Activated CD8-positive, alpha-beta memory T cell treated with anti-CD3 and anti-CD28 coated beads, Interleukin-2, amount 10 ng/mL, durations not matched to agents 7 days and 5 days (primary cell): ENCODE results near the gene CLVS2. TPM values are rescaled to one million over a fixed set of nuclear protein-coding genes. Genes with fewer than 3 reads are reported as not detected.

Experiments
- ATAC-seq: fragments of 150-1000 bp; cut with Tn5 transposase; one replicate; pipeline ENCODE4 v1.10.0; 2021; ENCODE audit warnings: moderate library complexity
- CTCF ChIA-PET: fragments of 350-600 bp; sonication (Branson Sonifier 250); formaldehyde crosslinking; loops from one replicate; lab custom pipeline; 2021; ENCODE audit warnings: antibody characterized with exemption; lab: Charles Lee
- DNase-seq: peaks from one replicate; pipeline ENCODE4 v3.0.0-alpha.2; 2020
- H3K27ac Mint-ChIP-seq: one replicate; pipeline ENCODE4 v1.8.0; 2021; ENCODE audit warnings: mild to moderate bottlenecking, mixed read lengths
- H3K27me3 Mint-ChIP-seq: one replicate; pipeline ENCODE4 v1.8.0; 2021; ENCODE audit warnings: mixed read lengths
- H3K36me3 Mint-ChIP-seq: one replicate; pipeline ENCODE4 v1.8.0; 2021; ENCODE audit warnings: mild to moderate bottlenecking, mixed read lengths
- H3K4me1 Mint-ChIP-seq: one replicate; pipeline ENCODE4 v1.8.0; 2021; ENCODE audit warnings: mixed read lengths
- H3K4me3 Mint-ChIP-seq: one replicate; pipeline ENCODE4 v1.8.0; 2021; ENCODE audit warnings: mild to moderate bottlenecking, moderate library complexity, mixed read lengths
- H3K9me3 Mint-ChIP-seq: one replicate; pipeline ENCODE4 v1.8.0; 2022; ENCODE audit warnings: low read depth, mixed read lengths
- total RNA-seq, 2 experiments: library from RNA; stranded (reverse); gene quantifications; one replicate each; pipeline ENCODE4 v1.2.3, GENCODE V29; 2021

The CLVS2 gene
- total RNA-seq, 2 experiments from 2014 or later: not detected

DNA sequence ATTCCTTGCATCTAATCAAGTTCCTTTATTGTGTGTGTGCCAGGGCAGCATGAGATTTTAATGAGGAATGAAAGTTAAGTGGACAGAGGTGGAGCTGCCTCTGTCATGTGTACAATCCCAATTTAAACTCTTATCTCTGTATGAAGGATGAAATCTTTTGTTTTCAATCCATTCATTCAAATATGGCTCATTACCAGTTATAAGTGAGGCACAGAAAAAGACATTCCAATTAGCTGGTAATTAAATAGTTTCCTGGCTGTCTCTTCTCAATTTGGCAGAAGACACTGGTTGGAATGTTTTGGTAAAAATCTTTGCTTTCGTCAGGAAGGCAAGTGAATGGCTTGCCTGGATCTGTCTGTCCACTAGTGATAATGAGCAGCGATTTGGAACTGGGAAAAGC is 46.4 kb downstream of the CLVS2 start:
- H3K4me1 Mint-ChIP-seq: no peaks in the 10 kb centered on the region
- H3K27ac Mint-ChIP-seq: no peak overlapping the region
- H3K4me3 Mint-ChIP-seq: no peak overlapping the region
- CTCF ChIA-PET: no interaction called here
- DNase-seq: no peak
- no peak for ATAC-seq
- H3K9me3 Mint-ChIP-seq: no peaks in the 10 kb centered on the region
- no peaks in the 10 kb centered on the region for H3K27me3 Mint-ChIP-seq
- no peaks in the 10 kb centered on the region for H3K36me3 Mint-ChIP-seq

DNA sequence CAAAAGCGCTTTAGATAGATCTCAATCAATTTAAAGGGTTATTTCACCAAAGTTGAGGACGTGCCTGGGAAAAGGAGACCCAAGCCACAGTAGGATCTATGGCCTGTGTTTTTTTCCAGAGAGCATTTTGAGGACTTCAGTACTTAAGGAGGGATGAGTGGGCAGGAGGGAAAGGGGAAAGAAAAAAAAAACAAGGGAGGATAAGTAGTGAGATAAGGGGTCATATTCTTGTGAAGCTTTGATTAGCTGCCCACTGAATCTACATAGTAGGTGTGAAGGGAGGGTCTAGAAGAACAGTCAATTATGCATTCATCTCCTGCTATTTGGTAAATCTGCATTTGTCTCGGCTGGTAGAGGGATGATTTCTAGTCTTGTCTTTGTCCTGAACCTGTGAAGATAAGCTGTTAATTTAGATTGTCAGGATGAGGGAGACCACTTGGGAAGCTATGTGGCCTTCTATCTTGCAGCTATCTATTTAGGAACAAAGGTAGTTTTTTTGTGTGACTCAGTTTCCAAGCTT is 48.4 kb downstream of the CLVS2 start:
- no peak for ATAC-seq
- no peaks in the 10 kb centered on the region for H3K4me1 Mint-ChIP-seq
- H3K36me3 Mint-ChIP-seq: no peaks in the 10 kb centered on the region
- no peak overlapping the region for H3K27ac Mint-ChIP-seq
- no peaks in the 10 kb centered on the region for H3K9me3 Mint-ChIP-seq
- H3K27me3 Mint-ChIP-seq: no peaks in the 10 kb centered on the region
- no peak overlapping the region for H3K4me3 Mint-ChIP-seq
- DNase-seq: no peak
- CTCF ChIA-PET: no interaction called here

DNA sequence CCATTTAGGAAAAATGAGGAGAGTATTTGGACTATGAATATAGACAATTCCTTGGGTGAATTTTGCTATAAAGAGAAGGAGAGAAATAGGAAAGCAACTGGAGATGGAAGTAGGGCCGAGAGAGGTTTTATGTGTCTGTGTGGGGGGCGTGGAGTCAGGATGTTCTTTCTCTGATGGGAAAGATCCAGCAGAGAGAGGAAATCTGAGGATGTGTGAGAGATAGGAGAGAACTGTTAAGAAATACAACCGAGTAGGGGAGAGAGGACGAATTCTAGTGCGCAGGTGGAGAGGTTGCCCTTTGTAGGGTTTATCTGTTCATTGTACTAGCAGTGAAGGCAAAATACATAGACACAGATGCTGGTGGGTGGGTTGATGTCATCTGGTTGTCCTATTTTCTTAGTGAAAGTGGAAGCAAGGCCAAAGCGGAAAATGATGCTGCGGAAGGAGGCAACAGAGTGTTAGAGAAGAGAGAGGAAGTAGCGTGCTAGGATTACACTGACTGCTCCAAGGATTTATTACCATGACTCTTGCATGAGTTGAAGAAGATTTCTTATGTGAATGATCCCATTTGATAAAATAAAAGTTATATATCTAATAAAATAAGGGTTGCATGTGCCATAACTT is 57.7 kb downstream of the CLVS2 start:
- CTCF ChIA-PET: no interaction called here
- Mint-ChIP-seq H3K4me1 (no peaks in the 10 kb centered on the region), H3K27me3 (no peaks in the 10 kb centered on the region), H3K27ac (no peak overlapping the region), H3K9me3 (no peaks in the 10 kb centered on the region), H3K36me3 (no peaks in the 10 kb centered on the region), H3K4me3 (no peak overlapping the region)
- DNase-seq (no peak), ATAC-seq (no peak)

DNA sequence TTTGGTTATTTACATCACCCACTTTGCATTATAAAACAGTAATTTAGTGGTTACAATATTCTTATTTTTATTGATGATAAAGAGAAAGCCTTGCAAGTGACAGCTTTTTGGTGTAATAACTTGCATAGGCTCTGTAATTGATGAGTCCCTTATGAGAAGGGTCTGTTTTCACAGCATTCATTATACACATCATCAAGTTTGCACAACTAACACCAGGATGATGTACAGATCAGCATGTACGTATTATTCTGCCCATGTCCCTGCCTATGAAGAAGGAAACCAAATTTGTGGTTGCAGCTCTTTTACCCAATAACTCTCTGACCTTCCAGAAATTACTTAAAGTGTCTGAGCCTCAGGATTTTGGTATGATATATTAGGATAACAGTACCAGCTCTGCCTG is 59.2 kb downstream of the CLVS2 start:
- Mint-ChIP-seq H3K27me3 (no peaks in the 10 kb centered on the region), H3K4me1 (no peaks in the 10 kb centered on the region), H3K27ac (no peak overlapping the region), H3K36me3 (no peaks in the 10 kb centered on the region), H3K9me3 (peaks cover 2% of the 10 kb centered on the region), H3K4me3 (no peak overlapping the region)
- ATAC-seq (no peak), DNase-seq (no peak)
- CTCF ChIA-PET: no interaction called here

DNA sequence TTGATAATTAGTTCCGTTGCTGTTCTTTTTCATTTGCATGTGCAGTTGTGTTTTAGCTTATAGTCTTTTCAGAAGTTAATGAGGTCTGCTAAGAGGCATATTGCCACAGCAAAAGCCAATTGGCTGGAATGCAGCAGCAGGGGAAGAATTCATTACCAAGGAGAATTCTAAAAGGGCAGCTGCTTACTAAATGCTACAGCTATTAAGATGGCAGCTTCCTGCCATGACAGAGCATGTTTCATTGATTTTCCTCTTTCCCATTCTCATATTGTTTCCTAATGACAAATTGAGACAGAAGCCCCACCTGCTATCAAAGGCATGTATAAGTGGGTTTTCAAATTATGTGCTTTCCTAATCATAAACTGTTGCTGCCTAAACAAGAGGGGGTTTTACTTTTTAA is 66.6 kb downstream of the CLVS2 start:
- Mint-ChIP-seq H3K4me1 (peaks cover 13% of the 10 kb centered on the region), H3K27ac (no peak overlapping the region), H3K36me3 (no peaks in the 10 kb centered on the region), H3K27me3 (no peaks in the 10 kb centered on the region), H3K4me3 (no peak overlapping the region), H3K9me3 (peaks cover 2% of the 10 kb centered on the region)
- DNase-seq (no peak), ATAC-seq (no peak)
- CTCF ChIA-PET: no interaction called here

DNA sequence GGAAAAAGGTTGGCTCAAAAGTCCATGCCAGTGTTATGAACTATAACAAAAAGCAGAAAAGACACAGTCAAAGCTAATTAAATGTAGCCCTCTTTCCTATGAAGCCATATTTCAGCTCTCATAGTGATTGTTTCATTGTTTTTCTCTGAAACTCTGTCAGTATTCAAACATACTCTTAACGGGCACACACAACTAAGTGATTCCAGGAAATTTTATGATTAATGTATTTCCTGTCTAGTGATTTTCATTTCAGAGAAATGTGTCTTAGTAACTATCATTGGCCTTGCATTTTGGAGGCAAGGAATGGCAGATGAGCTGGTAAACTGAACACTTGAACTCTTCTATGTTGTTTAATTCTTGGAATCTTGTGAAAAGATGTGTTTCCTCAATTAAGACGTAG is 68.0 kb downstream of the CLVS2 start:
- no peak overlapping the region for H3K4me3 Mint-ChIP-seq
- peak overlapping the region; percentile 28 for H3K27ac Mint-ChIP-seq
- H3K27me3 Mint-ChIP-seq: no peaks in the 10 kb centered on the region
- no peak for DNase-seq
- ATAC-seq: no peak
- peaks cover 13% of the 10 kb centered on the region for H3K4me1 Mint-ChIP-seq
- H3K9me3 Mint-ChIP-seq: peaks cover under 1% of the 10 kb centered on the region
- no peaks in the 10 kb centered on the region for H3K36me3 Mint-ChIP-seq
- CTCF ChIA-PET: no interaction called here

DNA sequence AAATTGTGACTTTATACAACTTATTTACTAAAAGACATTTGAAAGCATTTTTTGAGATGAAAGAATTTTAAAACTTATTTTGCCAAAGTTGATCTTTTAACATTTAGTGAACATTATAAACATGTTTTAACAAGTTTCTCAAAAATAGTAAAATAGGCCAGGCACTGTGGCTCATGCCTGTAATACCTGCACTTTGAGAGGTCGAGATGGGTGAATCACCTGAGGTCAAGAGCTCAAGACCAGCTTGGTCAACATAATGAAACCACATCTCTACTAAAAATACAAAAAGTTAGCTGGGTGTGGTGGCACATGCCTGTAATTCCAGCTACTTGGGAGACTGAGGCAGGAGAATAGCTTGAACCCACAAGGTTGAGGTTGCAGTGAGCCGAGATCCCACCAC is 78.6 kb downstream of the CLVS2 start:
- Mint-ChIP-seq H3K4me1 (no peaks in the 10 kb centered on the region), H3K36me3 (no peaks in the 10 kb centered on the region), H3K4me3 (no peak overlapping the region), H3K27me3 (no peaks in the 10 kb centered on the region), H3K9me3 (no peaks in the 10 kb centered on the region), H3K27ac (no peak overlapping the region)
- CTCF ChIA-PET: no interaction called here
- DNase-seq: no peak
- ATAC-seq: no peak

DNA sequence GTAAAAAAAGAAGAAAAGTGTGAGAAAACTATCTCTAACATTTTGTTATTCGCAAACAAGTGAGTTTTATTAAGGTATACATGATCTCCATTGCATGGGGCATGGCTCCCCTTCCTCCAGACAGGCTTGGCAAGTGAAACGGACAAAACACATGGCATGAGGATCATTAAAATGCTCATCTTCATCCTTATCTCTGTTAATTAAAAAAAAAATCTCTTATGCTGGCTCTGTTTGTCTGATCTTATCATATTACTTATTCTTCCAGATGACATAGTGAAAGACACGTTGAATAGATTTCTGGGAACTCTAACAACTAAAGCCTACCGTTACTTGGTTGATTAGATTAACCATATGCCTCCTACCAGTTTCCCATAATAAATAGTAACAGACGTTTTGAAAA is 89.4 kb downstream of the CLVS2 start:
- DNase-seq: no peak
- Mint-ChIP-seq H3K4me3 (no peak overlapping the region), H3K4me1 (no peaks in the 10 kb centered on the region), H3K27me3 (no peaks in the 10 kb centered on the region), H3K9me3 (peaks cover 4% of the 10 kb centered on the region), H3K36me3 (no peaks in the 10 kb centered on the region), H3K27ac (no peak overlapping the region)
- no peak for ATAC-seq
- CTCF ChIA-PET: no interaction called here

DNA sequence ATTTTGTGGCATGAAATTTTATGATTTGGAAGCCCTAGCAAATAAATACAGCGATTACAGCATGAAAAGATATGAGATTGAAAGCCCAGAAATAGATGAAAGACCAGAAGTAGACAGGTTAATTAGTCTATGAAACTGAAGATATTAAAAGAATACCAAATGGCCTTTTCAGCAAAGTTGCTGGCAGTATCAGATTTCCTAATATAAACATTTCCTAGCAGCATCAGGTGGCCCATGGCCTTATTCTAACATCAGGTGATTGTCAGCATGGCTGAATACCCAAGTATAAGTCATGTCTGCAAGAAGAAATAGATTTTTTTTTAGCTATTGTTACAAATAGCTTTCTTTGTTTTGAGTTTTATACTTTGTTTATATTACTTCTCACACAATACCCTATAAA is 93.2 kb downstream of the CLVS2 start:
- DNase-seq (no peak), ATAC-seq (no peak)
- Mint-ChIP-seq H3K27ac (no peak overlapping the region), H3K9me3 (no peaks in the 10 kb centered on the region), H3K36me3 (no peaks in the 10 kb centered on the region), H3K4me1 (no peaks in the 10 kb centered on the region), H3K27me3 (no peaks in the 10 kb centered on the region), H3K4me3 (no peak overlapping the region)
- CTCF ChIA-PET: no interaction called here

DNA sequence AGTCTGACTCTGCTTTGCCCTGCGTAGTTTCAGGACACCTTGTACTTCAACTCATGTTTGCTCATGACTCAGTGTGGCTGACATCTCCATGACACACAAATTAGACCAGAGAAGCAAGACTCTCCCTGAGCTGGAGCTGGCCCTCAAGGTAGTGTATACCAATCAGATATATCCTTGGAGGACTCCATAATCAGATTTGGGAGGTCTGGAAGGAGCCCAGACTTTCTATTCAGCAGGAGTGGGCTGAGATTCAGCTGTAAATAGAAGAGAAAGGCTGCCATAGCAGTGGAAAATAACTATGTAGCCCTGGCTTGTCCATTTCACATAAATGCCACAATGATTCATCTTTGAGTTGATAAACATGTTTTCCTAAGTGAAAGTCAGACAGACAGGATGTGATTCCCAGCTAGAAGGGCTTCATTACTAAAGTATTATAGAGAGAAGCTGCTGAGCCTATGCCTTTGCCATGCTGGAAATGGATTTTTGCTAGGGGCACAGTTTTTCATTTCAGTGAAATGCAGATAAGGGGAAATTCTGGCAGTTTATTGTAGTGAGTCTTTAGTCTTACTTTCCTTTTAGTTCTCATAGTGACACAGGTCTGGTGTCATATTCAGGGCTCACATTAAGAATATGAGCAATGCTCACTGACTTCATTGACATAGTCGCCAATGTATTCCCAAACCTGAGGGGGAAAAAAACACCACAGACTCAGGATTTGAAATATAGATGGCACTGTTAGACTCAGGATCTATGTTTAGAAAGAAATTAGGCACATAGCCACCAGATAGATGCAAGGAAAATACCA is 95.3 kb downstream of the CLVS2 start:
- H3K36me3 Mint-ChIP-seq: no peaks in the 10 kb centered on the region
- DNase-seq: no peak
- no peak overlapping the region for H3K4me3 Mint-ChIP-seq
- H3K27ac Mint-ChIP-seq: no peak overlapping the region
- H3K27me3 Mint-ChIP-seq: no peaks in the 10 kb centered on the region
- ATAC-seq: no peak
- H3K9me3 Mint-ChIP-seq: peaks cover 3% of the 10 kb centered on the region
- H3K4me1 Mint-ChIP-seq: no peaks in the 10 kb centered on the region
- CTCF ChIA-PET: no interaction called here

DNA sequence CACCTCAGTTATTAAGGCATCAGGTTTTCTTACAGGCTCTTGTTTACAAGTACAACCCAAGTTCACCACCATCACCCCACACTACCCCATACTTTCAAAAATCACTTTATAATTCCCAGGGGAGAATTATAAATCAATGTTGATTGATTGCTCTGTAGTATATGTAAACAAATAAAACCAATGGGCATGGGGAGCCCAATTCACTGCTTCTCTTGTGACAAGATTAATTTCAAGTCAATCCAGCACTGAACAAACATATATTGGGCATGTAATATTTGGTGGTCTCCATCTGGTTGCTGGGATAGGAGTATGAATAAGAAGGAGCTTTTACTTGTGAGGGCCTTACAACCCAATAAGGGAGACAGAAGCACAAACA is 95.8 kb downstream of the CLVS2 start:
- H3K36me3 Mint-ChIP-seq: no peaks in the 10 kb centered on the region

DNA sequence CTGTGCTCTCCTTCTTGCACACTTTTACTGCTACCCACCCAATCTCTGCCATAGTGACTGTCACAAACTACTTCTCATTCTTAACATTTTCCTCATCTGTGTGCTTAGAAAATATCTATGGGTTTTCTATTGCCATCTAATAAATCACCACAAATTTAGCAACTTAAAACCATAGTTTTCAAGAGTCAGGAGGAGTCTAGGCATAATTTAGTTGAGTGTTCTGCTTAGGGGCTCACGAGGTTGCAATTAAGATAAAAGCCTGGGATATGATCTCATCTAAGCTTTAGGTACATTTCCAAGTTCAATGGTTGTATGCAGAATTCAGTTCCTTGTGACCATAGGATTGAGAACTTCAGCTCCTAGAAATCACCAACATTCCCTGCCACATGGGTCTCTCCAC is 98.8 kb downstream of the CLVS2 start:
- Mint-ChIP-seq H3K36me3 (no peaks in the 10 kb centered on the region), H3K4me3 (no peak overlapping the region), H3K27me3 (no peaks in the 10 kb centered on the region), H3K9me3 (peaks cover 3% of the 10 kb centered on the region), H3K4me1 (no peaks in the 10 kb centered on the region), H3K27ac (no peak overlapping the region)
- no peak for ATAC-seq
- no peak for DNase-seq
- CTCF ChIA-PET: no interaction called here

More for the DNA sequence above, 95.8 kb downstream of the CLVS2 start:
- CTCF ChIA-PET: no interaction called here
- Mint-ChIP-seq H3K27ac (no peak overlapping the region), H3K9me3 (peaks cover 3% of the 10 kb centered on the region), H3K27me3 (no peaks in the 10 kb centered on the region), H3K4me3 (no peak overlapping the region), H3K4me1 (no peaks in the 10 kb centered on the region)
- ATAC-seq: no peak
- no peak for DNase-seq

DNA sequence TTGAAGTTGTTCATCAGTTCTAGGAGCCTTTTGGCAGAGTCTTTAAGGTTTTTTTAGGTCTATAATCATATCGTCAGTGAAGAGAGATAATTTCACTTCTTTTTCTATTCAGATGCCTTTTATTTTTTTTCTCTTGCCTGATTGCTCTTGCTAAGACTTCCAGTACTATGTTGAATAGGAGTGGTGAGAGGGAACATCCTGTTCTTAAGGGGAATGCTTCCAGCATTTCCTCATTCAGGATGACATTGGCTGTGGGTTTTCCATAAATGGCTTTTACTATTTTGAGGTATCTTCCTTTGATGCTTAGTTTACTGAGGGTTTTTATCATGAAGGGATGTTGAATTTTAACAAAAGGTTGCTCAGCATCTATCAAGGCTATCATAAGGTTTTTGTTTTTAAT is 109.5 kb downstream of the CLVS2 start:
- ATAC-seq: no peak
- DNase-seq: no peak
- H3K27me3 Mint-ChIP-seq: no peaks in the 10 kb centered on the region
- no peak overlapping the region for H3K27ac Mint-ChIP-seq
- H3K9me3 Mint-ChIP-seq: peaks cover 2% of the 10 kb centered on the region
- H3K4me3 Mint-ChIP-seq: no peak overlapping the region
- CTCF ChIA-PET: no interaction called here
- H3K4me1 Mint-ChIP-seq: no peaks in the 10 kb centered on the region
- H3K36me3 Mint-ChIP-seq: no peaks in the 10 kb centered on the region

DNA sequence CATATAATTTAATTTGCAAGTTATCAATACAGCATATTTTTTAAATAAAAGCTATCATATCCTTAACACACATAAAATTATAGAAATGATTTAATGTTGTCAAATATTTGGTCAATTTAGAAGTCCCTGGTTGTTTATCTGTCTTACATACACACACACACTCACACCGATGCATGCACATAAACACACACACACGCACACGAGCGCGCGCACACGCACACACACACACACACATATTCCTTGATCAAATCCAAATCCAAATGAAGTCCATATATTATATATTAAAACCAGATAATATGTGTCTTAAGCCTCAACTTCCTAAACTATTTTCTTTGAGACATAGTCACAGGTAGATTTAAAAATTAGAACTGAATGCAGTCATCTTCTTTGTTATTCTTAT is 120.3 kb downstream of the CLVS2 start:
- CTCF ChIA-PET: no interaction called here
- H3K27ac Mint-ChIP-seq: no peak overlapping the region
- DNase-seq: no peak
- no peaks in the 10 kb centered on the region for H3K36me3 Mint-ChIP-seq
- no peaks in the 10 kb centered on the region for H3K4me1 Mint-ChIP-seq
- H3K9me3 Mint-ChIP-seq: peaks cover 2% of the 10 kb centered on the region
- no peak for ATAC-seq
- no peaks in the 10 kb centered on the region for H3K27me3 Mint-ChIP-seq
- H3K4me3 Mint-ChIP-seq: no peak overlapping the region
